ENCODE results near the gene KMT5C.

The KMT5C gene

DNA sequence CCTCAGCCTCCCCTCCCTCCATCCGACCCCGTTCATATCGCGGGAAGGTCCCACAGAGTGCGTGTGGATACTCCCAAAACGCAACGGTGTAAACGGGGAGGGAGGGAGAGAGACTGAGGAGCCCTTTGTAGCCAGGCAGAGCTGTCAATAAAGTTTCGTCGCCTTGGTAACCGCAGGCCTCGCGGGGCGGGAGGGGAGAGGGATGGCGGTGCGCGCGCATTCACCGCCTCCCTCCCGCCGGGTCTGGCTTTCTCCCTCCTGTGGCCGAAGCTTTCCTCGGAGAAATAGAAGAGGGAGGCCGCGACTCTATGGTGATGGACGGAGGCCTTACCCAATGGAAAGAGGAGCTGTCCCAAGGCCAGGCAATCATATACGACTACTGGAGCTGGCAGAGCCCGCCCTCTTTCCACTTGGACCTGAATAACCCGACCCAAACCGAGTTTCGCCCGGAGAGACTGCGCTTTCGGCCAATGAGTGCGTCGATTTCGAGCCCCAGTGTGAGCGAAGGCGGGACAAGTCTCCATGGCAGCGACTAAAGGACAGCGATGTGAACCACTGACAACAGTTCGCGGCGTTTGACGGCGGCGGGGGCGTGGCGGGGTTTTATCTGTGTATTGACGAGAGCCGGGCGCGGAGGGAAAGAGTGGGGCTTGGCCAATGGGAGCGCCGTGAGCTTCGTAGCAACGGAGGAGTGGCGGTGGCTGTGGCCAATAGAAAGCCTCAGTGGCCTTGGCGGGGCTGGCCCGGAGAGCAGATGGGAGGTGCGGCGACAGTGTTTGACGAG, at the start of gene KMT5C:
KMT5C (plus strand) TSS at position 772 of the 784 bp plus-strand sequence. CDS start 2,061 bp downstream, outside the sequence.
- DNase-seq = peak; percentile 100

DNA sequence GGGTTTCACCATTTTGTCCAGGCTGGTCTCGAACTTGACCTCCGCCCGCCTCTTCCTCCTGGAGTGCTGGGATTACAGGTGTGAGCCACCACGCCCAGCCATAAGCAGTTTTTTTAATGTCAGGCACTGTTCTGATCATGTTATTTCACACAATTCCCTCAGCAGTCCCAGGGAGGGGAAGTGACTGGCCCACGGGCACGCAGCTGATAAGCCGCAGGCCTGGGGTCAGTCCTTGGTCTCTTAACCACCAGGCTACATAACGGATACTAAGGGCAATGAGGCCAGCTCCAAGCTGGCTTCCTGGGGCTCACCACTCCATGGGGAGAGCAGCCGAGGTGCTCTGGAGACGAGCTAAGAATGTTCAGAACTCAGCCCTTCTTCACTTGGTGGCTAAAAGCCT, 42.4 kb upstream of the KMT5C start:
- DNase-seq = no peak

DNA sequence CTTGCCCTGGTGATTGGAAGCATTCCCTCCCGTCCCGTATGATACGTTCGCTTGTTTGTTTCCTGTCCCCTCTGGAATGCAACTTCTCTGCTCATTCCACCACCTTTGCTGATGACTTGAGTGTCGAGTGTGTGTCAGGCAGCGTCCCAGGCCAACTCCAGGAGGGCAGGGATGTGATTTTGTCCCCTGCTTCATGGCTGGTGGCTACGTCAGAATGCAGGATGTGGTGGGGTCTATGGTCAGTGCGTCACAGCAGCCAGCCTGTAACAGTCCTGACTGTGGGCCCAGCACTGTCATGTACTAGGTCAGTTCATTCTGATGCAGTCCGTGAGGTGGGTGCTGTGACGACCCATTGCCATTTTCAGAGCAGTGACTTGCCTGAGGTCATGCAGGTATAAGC, 39.7 kb upstream of the KMT5C start:
- no peak for DNase-seq

DNA sequence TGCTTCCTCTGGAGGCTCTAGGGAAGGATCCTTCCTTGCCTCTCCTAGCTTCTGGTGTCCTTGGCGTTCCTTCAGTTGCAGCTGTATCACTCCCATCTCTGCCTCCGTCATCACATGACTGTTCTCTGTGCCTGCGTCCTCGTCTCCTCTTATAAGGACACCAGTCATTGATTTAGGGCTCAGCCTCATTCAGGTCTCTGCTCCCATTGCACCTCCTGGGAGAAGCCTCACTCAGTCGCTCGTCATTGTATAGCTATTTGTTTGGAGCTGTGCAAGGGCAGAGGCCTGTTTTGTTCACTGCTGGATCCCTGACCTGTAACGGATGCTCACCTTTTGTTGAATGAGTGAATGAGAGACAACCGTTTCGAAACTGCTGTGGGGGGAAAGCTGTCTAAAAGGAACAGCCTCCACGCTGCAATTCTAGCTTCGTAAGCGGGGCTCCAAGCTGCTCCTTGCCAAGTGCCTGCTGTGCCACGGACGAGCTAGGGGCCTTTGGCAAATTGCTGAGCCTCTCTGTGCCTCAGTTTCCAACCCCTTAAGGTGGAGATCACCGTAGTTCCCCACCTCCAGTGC, 38.7 kb upstream of the KMT5C start:
- DNase-seq = no peak

DNA sequence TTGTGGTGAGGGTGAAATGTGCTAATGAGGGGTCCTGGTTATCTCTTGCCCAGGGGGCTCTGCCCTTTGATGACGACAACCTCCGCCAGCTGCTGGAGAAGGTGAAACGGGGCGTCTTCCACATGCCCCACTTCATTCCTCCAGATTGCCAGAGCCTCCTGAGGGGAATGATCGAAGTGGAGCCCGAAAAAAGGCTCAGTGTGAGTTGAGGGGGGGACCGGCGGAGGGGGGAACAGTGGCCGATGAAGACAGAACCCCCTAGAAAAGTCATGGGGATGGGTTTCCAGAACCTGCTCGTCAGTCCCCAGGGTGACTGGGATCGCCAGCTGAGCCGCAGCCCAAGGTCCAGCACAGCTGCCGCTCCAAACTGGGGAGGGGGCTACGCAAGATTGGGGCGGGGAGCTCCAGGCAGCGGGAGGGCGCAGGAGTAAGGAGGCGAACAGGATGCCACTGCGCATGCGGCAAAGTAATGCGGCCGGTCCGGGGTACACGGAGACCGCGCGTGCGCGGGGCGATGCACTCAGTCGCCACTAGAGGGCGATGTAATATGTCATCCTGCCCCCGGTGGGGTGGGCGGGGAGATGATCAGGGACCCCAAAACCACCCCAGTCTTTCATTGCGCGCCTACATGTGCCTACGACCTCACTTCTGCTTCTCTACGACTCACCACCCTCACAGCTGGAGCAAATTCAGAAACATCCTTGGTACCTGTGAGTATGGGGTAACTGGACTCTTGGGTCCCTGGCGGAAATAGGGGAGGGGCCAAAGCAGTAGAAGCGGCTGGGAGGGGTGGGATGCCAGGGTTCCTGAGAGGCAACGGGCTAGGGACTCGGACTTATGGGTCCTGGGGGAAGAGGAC, 38.0 kb upstream of the KMT5C start:
- peak; percentile 98 to 99 for DNase-seq

DNA sequence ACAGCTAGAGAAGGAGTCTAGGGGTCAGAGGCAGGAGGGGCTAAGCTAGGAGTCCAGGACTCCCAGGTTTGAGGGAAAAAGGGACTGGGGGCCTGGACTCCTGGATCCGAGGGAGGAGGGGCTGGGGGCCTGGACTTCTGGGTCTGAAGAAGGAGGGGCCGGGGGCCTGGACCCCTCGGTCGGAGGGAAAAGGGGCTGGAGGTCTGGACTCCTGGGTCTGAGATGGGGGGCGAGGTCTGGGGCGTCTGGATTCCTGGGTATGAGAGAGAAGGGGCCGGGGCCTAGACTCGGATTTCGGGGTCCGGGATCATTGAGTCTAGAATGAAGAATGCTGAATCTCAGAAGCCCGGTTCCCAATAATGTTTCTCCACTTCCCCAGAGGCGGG, 37.4 kb upstream of the KMT5C start:
- no peak for DNase-seq

DNA sequence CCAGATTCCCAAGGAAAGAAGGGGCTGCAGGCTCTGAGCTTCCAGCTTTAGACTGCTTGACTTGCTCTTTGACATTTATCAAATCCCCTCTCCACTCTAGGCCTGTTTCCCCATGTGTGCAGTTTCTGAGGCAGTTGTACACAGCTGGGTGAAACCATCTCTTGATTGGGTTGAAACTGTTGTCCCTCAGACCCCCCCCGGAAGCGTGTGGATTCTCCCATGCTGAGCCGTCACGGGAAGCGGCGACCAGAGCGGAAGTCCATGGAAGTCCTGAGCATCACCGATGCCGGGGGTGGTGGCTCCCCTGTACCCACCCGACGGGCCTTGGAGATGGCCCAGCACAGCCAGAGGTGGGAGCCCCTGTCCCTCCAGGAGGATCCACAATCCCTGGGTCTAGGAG, 36.2 kb upstream of the KMT5C start:
- DNase-seq = no peak

DNA sequence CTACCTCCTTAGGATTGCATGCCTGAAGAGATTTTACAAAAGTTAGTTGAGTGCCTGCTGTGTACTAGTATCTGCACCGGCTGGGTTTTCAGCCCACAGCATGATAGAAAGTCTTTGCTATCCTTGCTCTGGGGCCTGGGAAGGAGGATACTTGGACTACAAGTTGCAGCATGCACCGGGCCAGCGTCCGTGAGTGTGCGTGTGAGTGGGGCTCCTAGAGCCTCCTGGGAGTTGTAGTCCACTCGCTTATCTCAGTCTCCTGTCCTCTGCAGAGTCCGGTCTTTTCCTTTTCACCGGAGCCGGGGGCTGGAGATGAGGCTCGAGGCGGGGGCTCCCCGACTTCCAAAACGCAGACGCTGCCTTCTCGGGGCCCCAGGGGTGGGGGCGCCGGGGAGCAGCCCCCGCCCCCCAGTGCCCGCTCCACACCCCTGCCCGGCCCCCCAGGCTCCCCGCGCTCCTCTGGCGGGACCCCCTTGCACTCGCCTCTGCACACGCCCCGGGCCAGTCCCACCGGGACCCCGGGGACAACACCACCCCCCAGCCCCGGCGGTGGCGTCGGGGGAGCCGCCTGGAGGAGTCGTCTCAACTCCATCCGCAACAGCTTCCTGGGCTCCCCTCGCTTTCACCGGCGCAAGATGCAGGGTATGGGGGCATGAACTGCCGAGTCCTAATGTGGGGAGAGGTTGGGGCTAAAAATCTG, 35.2 kb upstream of the KMT5C start:
- DNase-seq = peak in 1 of 2 donors; percentile 45

DNA sequence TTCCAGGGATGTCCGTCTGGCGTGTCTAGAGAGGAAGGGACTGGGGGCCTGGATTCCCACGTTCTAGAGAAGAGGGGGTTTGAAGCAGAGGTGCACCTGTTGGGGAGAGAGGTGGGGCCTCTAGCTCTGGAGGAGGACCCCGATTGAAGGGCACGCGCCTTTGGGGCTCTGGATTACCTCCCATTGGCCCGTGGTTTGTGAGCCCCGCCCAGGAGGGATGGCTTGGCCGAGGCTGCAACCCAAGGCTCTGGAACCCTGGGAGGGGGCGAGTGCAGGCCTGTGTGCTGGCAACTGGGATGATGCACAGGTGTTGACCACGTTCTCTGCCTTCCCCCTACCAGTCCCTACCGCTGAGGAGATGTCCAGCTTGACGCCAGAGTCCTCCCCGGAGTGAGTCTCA, 34.7 kb upstream of the KMT5C start:
- DNase-seq = no peak

DNA sequence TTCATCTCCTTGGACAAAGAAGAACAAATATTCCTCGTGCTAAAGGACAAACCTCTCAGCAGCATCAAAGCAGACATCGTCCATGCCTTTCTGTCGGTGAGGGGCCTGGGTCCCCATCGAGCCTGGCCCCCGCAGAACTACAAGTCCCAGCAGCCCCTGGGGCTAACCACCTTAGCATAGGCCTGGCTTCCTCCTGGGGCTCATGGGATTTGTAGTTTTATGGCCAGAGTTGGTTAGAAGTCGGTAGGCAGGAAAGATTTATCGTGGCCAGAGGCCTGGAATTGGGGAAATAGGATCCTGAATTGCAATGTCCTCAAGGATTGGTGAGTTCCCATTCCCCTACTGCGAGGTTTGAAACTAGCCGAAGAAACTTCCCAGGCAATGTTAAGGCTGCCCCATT, 34.2 kb upstream of the KMT5C start:
- DNase-seq = peak; percentile 57 to 59

DNA sequence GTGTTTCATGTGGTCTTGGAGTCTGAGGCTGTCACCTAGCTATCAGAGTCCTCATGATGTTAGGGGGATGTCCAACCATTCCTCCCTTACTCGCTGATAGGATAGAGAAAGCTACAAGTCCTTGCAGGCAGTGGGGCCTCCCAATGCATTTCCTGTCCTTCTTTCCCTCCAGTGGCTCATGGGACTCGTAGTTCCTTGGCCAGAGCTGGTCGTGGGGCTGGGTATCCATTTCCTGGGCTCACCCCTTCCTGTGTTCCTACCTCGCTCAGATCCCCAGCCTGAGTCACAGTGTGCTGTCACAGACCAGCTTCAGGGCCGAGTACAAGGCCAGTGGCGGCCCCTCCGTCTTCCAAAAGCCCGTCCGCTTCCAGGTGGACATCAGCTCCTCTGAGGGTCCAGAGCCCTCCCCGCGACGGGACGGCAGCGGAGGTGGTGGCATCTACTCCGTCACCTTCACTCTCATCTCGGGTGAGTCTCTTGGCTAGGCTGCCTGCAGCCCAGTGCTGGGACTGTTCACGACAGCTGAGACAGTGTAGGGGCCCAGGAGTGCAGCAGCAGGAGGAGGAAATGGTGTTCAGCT, 33.6 kb upstream of the KMT5C start:
- DNase-seq = no peak

DNA sequence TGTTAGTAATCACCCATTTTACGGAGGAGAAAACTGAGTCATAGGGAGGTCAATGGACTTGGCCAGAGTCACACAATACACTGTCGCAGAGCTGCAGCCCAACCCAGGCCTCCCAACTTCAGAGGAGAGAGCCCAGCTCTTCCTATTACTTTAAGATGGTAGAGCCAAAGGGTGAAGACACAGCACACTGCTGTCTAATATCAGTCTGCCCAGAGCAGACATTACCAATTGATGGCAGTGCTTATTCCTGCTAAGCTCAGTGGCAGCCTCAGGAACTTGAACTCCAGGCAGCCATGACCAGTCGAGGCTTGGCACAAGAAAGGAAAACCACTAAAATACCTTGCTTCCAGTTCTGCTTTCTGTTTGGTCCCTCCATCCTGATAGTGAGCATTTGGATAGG, 33.0 kb upstream of the KMT5C start:
- DNase-seq = no peak

DNA sequence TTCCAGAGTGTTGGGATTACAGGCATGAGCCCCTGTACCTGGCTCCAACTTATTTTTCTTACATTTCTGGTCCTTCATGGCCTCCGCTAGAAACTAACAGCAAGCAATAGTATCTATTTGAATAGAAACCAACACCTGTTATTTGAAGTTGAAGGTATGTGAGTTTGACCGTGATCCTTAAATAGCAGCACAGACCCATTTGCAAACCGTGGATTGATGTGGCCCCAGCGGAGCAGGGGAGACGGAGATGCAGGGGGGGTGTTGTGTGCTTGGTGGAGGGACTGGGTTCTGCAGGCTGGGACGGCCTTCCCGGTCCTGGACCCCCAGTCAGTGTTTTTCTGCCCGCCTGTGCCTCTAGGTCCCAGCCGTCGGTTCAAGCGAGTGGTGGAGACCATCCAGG, 31.4 kb upstream of the KMT5C start:
- DNase-seq = no peak

DNA sequence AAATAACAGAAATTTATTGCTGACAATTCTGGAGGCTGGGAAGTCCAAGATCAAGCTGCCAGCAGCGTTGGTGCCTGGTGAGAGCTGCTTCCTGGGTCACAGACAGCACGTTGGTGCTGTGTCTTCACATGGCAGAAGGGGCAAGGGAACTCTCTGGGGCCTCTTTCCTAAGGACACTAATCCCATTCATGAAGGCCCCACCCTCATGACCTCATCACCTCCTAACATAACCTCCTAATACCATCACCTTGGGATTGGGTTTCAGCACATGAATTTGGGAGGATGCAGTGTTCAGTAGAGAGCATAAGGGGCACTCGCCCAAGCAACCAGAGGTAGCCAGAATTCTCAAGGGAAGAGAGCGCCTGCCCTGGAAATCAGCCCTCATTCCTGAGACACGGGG, 30.2 kb upstream of the KMT5C start:
- DNase-seq = no peak

DNA sequence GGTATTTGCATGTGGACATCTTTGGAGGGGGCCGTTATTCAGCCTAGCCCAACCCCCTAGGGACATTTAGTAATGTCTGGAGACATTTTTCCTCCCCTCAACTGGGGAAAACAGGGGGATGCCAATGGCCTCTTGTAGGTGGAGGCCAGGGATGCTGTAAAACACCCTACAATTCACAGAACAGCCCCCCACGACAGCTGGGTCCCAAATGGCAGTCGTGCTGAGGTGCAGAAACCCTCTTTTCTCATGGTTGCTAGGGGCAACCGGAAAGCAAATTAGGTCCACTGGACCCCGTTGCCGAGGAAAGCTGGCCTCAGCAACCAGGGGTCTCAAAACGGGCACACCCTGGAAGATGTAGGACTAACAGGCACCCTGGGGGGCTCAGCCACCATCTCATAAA, 29.2 kb upstream of the KMT5C start:
- no peak for DNase-seq

DNA sequence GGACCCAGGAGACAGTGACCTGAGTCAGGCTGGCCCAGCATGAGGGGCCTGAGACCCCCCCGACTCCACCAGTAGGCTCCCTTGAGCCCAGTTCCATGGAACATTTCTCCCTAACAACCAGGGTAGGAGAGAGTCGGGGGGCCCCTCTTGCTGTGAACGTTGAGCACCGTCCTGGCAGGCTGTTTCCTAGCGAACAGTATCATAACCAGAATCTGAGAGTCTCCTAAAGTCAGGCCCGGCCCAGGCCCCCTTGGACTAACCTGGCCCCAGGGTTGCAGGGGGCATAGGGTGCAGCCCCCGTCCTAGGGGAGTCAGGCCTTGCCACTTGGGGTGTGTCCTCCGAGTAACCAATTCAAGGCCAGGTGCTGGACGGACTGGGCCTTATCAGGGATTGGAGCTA, 28.3 kb upstream of the KMT5C start:
- DNase-seq = no peak

DNA sequence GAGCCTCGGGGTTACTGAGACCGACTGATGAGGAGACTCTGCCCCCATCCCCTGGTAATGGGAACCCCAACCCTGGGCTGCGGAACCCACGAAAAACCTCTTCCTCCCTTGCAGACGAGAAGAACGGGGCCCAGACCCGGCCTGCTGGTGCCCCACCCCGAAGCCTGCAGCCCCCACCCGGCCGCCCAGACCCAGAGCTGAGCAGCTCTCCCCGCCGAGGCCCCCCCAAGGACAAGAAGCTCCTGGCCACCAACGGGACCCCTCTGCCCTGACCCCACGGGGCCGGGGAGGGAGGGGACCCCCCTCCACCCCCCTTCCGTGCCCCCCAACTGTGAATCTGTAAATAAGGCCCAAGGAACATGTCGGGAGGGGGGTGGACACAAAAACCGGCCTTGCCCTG, 27.9 kb upstream of the KMT5C start:
- DNase-seq = no peak

DNA sequence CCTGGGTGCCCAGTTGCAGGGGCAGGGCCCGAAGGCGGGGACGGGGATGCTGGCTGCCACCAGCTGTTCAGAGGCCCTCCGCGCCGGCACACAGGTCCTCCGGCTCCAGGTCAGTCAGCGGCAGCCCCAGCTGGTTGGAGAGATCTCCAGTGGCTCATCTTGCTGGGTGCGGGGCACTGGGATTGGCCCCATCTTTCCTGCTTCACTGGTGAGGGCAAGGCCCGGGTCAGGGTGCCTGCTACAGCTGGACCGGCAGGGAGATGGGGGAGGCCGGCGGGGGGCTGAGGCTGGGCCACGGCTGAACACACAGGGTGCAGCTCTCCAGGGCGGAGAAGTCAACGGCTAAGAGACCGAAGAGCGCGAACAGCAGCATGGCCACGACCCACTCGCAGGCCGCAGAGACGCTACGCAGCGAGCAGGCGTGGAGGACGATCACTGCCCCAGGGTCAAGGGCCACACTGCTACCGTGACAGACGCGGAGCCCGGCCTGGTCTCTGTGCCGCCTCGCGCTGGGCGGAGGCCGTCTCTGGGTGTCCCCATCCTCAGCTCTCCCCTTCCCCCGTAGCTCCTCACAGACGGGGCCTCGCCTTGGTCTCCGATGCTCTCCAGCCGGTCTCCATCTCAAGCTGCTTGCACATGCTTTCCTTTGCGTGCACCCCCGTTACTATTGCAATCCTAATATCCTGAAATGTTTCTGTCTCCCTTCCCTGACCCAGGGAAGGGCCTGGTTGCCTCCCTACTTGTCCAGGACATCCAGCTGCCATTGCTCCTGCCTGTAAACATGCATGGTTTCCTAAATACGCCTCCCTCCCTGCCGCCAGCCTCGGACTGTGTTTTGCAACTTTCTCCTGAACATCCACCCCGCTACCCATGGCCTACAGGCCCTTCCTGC, 26.8 kb upstream of the KMT5C start:
- no peak for DNase-seq

DNA sequence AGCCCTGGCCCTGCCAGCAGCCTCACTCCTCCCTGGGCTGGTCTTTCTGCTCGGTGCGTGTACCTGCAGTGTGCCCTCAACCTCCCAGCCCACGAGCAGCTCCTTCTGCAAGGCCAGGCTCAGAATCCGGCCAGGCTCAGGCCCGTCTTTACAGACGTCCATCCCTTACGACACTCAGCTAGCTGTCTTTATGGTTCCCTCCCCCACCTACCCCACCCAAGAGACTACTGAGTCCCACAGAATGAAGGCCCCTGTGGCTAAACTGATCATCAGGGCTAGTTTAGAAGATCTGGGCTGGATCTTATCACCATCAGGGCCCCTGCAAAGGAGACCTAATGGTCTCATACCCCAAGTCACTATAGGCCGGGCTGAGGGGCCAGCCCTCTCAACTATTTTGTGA, 25.3 kb upstream of the KMT5C start:
- no peak for DNase-seq

DNA sequence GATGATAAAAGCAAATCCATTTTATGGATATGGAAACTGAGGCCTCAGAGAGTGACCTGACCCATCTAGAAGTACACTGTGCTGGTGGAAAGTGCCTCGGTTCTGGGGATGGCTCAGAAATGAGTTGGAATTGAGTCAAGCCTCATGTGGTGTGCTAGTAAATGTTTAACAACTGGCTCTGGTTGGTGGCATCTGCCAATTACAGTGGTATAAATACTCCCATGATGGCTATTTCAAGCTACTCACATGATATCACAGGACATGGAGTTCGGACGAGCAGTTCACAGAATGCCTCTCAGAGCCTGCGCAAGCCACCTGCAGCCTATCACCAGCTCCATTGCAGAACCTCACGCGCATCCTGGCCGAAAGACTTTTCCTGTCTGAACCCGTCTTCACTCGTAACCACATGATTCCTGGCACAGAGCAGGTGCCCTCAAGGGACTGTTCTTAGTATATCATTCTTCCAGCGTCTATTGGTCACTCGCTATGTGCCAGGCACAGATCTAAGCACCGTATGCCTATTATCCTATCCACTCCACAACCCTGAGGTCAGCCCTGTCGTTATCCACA, 23.6 kb upstream of the KMT5C start:
- no peak for DNase-seq

DNA sequence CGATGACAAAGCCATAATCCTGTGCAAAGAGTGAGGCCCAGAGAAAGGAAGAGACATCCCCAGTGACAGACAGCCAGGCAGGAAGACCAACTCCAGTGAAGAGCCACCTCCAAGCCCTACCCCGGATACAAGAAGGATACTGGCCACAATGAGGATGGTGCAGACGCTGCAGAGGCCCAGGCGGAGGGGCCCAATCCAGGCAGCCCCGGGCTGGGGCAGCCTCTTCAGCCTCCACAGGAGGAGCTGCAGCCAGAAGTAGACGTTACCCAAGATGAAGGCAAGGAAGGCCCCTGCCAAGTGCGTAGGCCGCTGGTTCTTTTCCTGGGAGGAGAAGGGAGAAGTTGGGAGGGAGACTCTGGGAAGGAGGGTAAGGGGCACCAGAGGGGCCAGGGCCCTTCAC, 23.0 kb upstream of the KMT5C start:
- no peak for DNase-seq

DNA sequence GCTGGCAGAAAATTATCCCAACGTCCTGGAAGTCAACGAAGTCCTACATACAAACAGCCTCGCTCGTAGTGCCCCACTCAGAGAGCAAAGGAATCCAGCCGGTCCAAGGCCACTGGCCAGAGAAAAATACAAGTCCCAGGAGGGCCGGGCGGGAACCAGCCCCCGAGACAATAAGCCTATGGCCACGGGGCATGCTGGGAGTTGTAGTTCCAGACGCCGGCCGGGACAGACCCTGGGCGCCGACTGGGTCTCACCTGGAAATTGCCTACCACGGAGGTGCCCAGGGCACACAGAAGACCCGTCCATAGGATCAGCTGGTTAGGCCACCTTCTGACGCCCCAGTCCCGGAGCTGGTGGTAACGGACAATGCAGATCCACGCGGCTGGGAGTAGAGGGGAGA, 19.9 kb upstream of the KMT5C start:
- no peak for DNase-seq

Measured in stimulated activated CD4-positive, alpha-beta T cell treated with anti-CD3 and anti-CD28 coated beads, Interleukin-2, amount 100 ng/mL, for 24 hours (primary cell).